HG03135 (cell line): ENCODE data around the gene C3.

Experiments used
- ATAC-seq: cut with Tn5 transposase; IDR thresholded peaks from one replicate; pipeline ENCODE4 v1.9.1; 2021; ENCODE audit warnings: mild to moderate bottlenecking, moderate library complexity; ENCODE audit not compliant: unreplicated experiment

C3 gene

GRCh38 chr19:6745965-6746364 is 25.5 kb upstream of the C3 start:
- ATAC-seq: no peak

DNA sequence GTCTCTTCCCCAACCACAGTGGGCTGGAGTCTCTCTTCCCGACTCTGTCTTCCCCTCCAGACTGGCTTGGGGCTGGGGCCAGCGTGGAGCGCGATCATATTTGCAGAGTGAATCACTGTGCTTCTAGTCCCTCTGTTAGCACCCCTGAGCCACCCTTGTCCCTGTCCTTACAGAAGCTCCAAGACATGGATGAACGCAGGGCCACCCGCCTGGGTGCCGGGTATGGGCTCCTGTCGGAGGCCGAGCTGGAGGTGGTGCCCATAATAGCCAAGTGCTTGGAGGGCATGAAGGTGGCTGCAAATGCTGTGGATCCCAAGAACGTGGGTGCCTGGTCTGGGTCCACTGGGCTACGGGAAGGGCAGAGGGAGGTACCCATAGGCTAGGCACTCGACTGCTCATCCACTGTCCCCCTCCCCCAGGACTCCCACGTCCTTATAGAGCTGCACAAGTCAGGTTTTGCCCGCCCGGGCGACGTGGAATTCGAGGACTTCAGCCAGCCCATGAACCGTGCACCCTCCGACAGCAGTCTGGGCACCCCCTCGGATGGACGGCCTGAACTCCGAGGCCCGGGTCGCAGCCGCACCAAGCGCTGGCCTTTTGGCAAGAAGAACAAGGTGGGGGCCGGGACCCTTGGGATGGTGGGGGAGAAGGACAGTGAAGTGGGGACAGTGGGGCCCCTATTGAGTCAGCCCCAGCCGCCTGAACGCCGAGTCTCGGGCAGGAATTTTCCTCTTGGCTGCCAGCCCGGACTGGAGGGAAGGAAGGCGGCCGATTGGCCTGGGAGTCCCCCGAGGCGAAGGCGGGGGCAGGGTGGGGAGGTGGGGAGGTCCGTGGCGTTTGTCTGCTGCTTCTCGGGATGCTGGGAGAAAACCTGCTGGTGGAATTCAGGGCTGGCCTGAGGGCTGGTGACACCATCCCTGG is 24.2 kb upstream of the C3 start:
- ATAC-seq: no peak

DNA sequence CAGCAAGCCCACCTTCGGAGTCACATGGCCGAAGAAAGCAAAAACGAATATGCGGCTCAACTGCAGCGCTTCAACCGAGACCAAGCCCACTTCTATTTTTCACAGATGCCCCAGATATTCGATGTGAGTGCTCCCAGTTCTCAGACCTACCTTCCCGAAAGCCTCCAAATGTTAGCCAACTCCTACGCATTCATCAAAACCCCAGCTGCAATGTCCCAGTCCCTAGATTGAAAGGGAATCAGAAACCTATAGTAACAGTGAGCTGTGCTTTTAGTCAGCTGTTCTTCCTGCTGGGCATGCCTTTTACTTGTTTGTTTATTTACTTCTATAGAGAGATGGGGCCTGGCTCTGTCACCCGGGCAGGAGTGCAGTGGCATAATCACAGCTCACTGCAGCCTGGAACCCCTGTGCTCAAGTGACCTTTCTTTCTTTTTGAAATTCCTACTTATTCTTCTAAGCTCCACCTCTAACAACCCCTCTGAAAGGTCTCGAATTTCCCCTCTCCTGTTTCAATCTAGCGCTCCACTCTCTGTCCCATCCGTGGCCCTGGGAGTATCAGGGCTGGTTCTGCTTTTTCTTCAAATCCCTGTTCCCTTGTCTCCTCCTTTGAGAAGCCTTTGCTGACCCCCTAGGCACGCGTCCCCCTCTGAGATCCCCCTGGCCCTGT is 23.4 kb upstream of the C3 start:
- no peak for ATAC-seq

- no peak for ATAC-seq
Measured at GRCh38 chr19:6743066-6743465, 22.6 kb upstream of the C3 start.

DNA sequence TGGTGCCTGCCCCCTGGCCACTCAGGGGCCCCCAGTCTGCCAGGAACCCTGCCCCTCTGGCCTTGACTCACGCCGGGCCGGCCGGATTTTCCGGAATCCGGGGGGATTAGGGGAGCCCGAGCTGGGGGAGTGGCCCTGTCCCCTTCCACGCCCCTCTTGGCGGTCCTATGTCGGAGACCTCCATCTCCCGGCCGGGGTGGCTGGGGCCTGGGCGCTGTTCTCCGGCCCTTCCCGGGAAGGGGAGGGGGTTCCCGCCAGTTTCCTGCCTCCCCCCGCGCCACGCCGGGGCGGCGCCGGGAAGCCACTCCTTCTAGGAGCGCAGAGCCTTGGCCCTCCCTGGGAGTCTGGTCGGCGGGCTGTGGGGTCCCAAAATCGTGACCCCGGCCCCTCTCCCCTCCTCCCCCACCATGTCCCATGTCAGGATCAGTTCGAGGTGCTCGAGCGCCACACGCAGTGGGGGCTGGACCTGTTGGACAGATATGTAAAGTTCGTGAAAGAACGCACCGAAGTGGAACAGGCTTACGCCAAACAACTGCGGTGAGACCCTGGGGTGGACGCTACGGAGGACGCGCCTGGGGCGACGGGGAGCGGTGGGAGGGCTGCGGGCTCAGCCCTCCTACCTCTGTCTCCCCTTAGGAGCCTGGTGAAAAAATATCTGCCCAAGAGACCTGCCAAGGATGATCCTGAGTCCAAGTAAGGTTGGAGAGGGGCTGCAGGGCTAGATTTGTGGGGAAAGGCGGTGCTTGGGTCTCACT is 20.3 kb upstream of the C3 start:
- ATAC-seq: no peak

DNA sequence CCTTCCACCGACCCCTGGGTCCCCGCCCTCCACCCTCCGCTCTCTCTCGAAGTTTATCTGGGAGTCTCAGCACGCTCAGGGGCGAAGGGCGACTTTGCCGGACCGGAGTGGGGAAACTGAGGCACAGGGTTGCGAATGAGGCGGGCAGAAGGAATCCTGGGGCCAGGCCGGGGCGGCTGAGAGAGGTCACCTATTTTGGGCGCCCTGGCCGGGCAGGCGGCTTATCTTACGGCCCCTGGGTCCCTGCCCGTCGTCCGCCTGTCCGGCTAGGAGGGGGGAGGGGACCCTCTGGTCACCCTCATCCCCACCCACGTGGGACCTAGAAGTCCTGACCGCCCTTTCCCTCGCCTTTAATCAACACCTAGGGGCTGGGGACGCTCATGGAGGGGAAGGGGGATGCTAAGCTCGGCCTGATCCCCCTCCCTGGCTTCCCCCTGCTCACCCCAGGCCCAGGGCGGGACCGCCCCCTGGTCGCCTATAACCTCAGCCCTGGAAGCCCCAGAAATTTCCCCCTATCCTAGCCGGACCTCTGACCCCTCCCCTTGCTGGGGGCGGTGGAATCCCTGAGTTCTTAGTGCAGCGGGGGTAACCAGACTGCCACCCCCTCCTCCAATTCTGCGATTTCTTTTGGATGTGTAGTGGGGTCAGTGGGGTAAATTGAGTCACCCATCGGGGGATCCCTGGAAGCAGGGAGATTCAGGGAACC is 19.6 kb upstream of the C3 start:
- no peak for ATAC-seq

GRCh38 chr19:6739390-6739882 is 19.0 kb upstream of the C3 start, which contains the start of gene TRIP10:
TSS of gene TRIP10 (plus strand) at chr19:6739680. CDS start at chr19:6739762, 82 bp downstream.
- no peak for ATAC-seq

DNA sequence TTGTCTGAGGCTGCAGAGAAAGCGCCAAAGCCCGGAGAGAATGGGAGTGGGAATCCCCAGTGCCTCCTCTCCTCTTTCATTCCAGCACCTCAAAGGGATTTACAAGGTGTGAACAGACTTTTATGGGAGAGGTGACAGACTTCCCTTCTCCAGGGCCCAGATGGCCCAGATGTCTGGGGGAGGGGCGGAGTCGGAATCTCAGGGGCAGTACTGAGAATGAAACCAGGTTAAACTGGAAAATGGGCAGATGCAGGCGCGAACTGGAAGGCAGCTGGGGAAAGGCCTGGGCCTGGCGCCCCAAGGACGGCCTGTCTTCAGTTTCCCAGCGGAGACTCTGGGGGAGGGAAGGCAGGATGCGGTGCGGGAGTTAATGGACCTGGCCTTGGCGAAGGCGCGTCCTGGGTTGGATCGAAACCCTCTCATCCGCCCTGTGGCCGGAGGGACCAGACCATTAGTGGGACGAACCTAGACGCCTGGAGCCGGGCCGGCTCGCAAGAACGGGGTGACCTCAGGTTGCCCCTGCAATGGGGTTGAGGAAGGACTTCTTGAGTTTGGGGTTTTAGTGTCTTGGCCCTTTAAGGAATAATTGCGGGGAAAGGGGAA is 18.4 kb upstream of the C3 start:
- no peak for ATAC-seq

- no peak for ATAC-seq
Measured at GRCh38 chr19:6737873-6738786, 17.7 kb upstream of the C3 start.

DNA sequence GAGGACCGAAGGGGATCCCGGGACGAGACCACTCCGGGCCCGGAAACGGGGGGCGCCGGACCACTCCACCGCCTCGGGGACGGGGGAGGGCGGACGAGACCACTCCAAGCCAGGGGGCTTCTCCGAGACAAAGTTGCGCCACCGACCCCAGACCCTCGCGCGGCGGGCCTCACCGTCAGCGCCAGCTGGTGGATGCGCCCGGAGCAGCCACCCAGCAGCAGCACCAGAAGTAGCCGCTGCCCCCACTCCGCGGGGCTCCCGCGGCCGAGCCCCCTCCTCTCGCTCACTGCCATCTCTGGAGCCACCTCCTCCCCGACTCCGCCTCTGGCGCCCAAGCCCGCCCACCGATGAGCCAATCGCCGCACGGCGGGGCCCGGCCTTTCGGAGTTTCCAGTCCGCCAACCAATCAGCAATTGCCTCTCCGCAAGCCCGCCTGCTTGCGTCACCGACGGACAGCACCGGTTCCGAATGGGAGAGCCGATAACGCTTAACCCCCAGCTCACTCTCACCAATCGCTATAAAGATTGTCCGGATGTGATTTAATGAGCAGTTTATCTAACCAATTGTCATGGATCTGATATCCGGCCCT is 16.9 kb upstream of the C3 start, which contains the start of gene GPR108:
GPR108 (minus strand) TSS at position 297 of the 589 bp plus-strand sequence; CDS start at position 293, 4 bp downstream.
- peak; percentile 56 for ATAC-seq

DNA sequence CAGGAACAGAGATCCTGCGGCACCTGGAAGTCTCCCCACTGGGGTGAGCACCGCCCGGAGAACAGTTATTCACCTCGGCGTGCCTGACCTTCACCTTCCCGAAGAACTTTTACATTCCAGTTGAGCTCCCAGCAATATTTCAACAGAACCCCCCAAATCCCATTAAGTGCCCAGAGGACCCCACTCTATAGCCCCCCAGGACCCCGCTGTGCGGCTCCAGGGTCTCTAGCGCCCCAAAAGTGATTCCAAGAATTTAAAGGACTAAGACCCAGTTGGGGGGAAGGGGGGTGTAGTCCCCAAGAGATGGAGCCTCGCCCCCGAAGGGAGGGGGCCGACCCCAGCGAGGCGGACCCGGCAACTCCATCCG is 16.4 kb upstream of the C3 start:
- ATAC-seq: no peak

- peak; percentile 19 for ATAC-seq
Measured at GRCh38 chr19:6736169-6736916, 15.9 kb upstream of the C3 start.

DNA sequence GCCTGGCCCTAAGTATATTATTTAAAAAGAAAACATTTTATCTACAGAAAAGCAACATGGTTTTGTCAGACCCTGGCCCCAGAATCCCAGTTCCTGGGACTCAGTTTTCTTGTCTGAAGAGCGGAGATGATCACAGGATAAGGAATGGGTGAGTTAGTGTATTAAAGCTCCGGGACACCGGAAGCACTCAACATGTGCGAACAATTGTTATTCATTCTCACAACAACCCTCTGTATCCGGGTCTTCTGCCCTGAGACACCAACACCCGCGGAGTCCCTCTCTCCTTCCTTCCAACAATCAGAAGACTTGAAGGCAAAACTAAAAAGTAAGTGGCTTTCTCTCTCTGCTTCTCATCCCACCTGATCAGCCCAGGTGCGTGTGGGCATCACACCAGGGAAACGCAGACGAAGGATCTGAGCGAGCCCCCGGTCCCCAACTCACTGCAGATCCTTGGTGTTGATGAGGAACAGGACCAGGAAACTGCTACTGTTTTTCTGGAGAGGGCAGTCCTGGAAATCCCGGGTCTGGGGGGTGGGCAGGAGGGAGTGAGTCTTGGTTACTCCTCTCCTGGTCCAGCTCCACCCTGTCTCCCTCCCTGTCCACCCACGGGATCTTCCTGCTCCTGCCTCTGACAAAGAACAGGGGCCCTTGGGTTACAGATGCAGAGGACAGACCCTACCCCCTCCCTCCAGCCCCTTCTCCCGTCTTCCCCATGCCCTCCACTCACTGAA is 14.9 kb upstream of the C3 start:
- ATAC-seq: no peak

GRCh38 chr19:6734096-6734696 is 13.7 kb upstream of the C3 start:
- ATAC-seq: no peak

- no peak for ATAC-seq
Measured at GRCh38 chr19:6733338-6734095, 13.1 kb upstream of the C3 start.

GRCh38 chr19:6732803-6733337 is 12.4 kb upstream of the C3 start:
- ATAC-seq: no peak
